Right atrium auricular region (tissue), 2 donors: ENCODE measurements around the gene XK. TPM values are rescaled to one million over a fixed set of nuclear protein-coding genes. Genes with fewer than 3 reads are reported as not detected.
"Not testable (repeated sequence)": the region's sequence is repeated elsewhere in the genome, so short reads cannot be mapped to it uniquely, and the experiment has no call there.

Source experiments
- DNase-seq: peaks from one replicate; pipeline ENCODE4 v3.0.0-alpha.2; 2019; ENCODE audit warnings: low spot score
- H3K27ac ChIP-seq, 2 donors: fragments of 200-600 bp; sonication (generic); 1 replicate in 1 of 2; 2 replicates in 1 of 2; pipeline ENCODE4 v1.5.1; 2016 to 2019
- H3K27me3 ChIP-seq, 2 donors: fragments of 200-600 bp; sonication (generic); one replicate each; pipeline versions ENCODE4 v1.5.1 to v1.6.0; 2017 to 2019
- H3K36me3 ChIP-seq: fragments of 200-600 bp; sonication (generic); one replicate; pipeline ENCODE4 v1.5.1; 2016
- H3K4me1 ChIP-seq, 2 donors: fragments of 200-600 bp; sonication (generic); one replicate each; pipeline versions ENCODE4 v1.5.1 to v1.6.0; 2017 to 2019
- H3K4me3 ChIP-seq, 2 donors: fragments of 200-600 bp; sonication (generic); 1 replicate in 1 of 2; 2 replicates in 1 of 2; pipeline ENCODE4 v1.5.1; 2017 to 2019; ENCODE audit warnings: mild to moderate bottlenecking in 1 of 2, moderate library complexity in 1 of 2
- H3K9me3 ChIP-seq, 2 donors: fragments of 200-600 bp; sonication (generic); one replicate each; pipeline ENCODE4 v1.5.1; 2019
- CTCF ChIP-seq, 2 donors: fragments of 200-600 bp; sonication (generic); IDR thresholded peaks; one replicate each; pipeline ENCODE4 v1.5.1; 2019; ENCODE audit warnings: antibody characterized with exemption in 2 of 2
- total RNA-seq, 2 donors: library from RNA; depleted of rRNA; stranded (reverse); fragments of >200 nt; gene quantifications; one replicate each; pipeline ENCODE4 v1.1.0, GENCODE V29; 2016

XK gene
- total RNA-seq, 2 donors from 2014 or later = 5.1 to 10.1 TPM

DNA sequence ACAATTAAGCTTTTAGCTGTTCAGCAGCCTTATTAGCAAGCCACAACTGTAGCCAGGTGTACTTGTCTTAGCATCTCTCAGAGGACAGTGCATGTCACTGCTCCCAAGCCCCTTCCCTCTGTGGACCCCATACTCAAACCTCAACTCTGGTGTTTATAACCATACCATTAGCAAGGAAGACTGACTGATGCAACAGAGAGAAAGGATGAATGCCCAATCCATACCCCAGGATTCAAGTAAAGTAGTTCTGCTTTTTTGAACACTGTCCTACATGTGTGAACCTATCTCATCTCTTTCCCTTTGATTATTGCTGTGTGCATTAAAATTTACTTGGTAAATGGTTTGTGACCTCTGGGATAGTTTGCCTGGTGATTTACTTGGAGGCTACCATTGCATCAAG, 71.5 kb downstream of the XK start:
- Histone ChIP-seq H3K27ac (no peak overlapping the region), H3K27me3 (no peaks in the 10 kb centered on the region), H3K4me3 (no peak overlapping the region), H3K36me3 (no peaks in the 10 kb centered on the region), H3K9me3 (no peaks in the 10 kb centered on the region), H3K4me1 (no peaks in the 10 kb centered on the region)
- DNase-seq = no peak
- no peak for TF ChIP-seq CTCF (IDR thresholded peaks at IDR 0.05)

GRCh38 chrX:37759351-37759750, 73.8 kb downstream of the XK start:
- DNase-seq = no peak
- no peak for TF ChIP-seq CTCF (IDR thresholded peaks at IDR 0.05)
- H3K27me3 ChIP-seq = no peaks in the 10 kb centered on the region
- H3K4me3 ChIP-seq = no peak overlapping the region
- no peaks in the 10 kb centered on the region for H3K9me3 ChIP-seq
- no peaks in the 10 kb centered on the region for H3K4me1 ChIP-seq
- H3K36me3 ChIP-seq = no peaks in the 10 kb centered on the region
- no peak overlapping the region for H3K27ac ChIP-seq

GRCh38 chrX:37759878-37760418, 74.4 kb downstream of the XK start:
- H3K27ac ChIP-seq = no peak overlapping the region
- no peak for DNase-seq
- H3K4me1 ChIP-seq = no peaks in the 10 kb centered on the region
- H3K27me3 ChIP-seq = no peaks in the 10 kb centered on the region
- H3K4me3 ChIP-seq = no peak overlapping the region
- H3K36me3 ChIP-seq = no peaks in the 10 kb centered on the region
- H3K9me3 ChIP-seq = no peaks in the 10 kb centered on the region
- TF ChIP-seq CTCF (IDR thresholded peaks at IDR 0.05) = no peak

DNA sequence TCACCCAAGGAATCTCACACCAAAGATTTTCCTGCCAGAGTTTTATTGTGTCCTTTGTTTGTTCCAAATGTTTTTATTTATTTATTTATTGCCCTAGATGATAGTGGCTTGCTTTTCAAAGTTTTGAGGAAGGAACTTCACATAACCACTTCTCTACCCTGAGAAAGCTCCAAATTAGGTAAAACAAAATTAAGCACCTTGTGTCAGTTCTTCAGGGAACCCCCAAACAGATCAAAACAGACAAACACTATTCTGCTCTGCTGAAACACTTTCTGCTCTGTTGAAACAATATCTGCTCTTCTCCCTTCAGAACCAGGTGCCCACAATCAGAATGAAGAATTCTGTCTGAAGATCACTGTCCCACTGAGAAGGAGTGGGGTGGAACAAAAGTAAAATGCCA, 77.8 kb downstream of the XK start:
- no peak overlapping the region for H3K27ac ChIP-seq

DNA sequence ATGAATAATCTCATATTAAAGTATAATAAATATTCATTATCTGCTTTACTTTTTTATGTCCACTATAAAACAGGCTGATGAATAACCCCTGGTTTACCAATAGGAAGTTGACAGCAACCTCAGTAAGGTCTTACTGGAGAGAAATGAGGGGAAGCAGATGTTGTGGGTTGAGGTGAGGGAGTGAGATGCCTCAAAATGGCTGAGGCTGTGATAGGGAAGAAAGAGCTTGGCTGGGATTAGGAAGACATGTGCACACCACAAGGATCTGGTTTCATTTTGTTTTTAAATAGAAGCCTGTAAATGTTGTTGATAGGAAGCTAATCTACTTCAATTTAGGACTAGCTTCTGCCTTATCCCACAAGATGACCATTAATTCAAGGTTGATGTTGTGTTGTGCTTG, 79.9 kb downstream of the XK start:
- Histone ChIP-seq H3K9me3 (no peaks in the 10 kb centered on the region), H3K27ac (no peak overlapping the region), H3K4me3 (no peak overlapping the region), H3K36me3 (no peaks in the 10 kb centered on the region), H3K27me3 (no peaks in the 10 kb centered on the region), H3K4me1 (no peaks in the 10 kb centered on the region)
- no peak for DNase-seq
- TF ChIP-seq CTCF (IDR thresholded peaks at IDR 0.05) = no peak

More for the DNA sequence above, 77.8 kb downstream of the XK start:
- TF ChIP-seq CTCF (IDR thresholded peaks at IDR 0.05) = no peak
- no peak for DNase-seq
- Histone ChIP-seq H3K9me3 (no peaks in the 10 kb centered on the region), H3K36me3 (no peaks in the 10 kb centered on the region), H3K4me1 (no peaks in the 10 kb centered on the region), H3K27me3 (no peaks in the 10 kb centered on the region), H3K4me3 (no peak overlapping the region)

- H3K27ac ChIP-seq = no peak overlapping the region
- no peak for DNase-seq
- H3K9me3 ChIP-seq = no peaks in the 10 kb centered on the region
- H3K27me3 ChIP-seq = no peaks in the 10 kb centered on the region
- H3K4me3 ChIP-seq = no peak overlapping the region
- no peak for TF ChIP-seq CTCF (IDR thresholded peaks at IDR 0.05)
- H3K4me1 ChIP-seq = no peaks in the 10 kb centered on the region
- H3K36me3 ChIP-seq = no peaks in the 10 kb centered on the region
Measured at GRCh38 chrX:37767430-37767829, 81.8 kb downstream of the XK start.

GRCh38 chrX:37768866-37769265, 83.3 kb downstream of the XK start:
- not testable (repeated sequence) for DNase-seq, H3K27ac ChIP-seq, H3K4me1 ChIP-seq, H3K9me3 ChIP-seq, H3K4me3 ChIP-seq, H3K27me3 ChIP-seq, H3K36me3 ChIP-seq
